GM12865 (cell line): ENCODE results near the gene ING2.

Experiments
- DNase-seq: peaks from one replicate; pipeline ENCODE4 v3.0.0; 2010; ENCODE audit warnings: low read depth
- H3K4me3 ChIP-seq: 2 replicates; pipeline ENCODE4 v1.5.1; 2011; ENCODE audit warnings: mild to moderate bottlenecking, low read depth, low read length, control low read depth
- TF ChIP-seq, protein P1 (sequence below): IDR thresholded peaks from 2 replicates; pipeline ENCODE4 v1.5.1; 2011; ENCODE audit warnings: low read length, control low read depth, low read depth, inconsistent platforms; ENCODE audit not compliant: insufficient read depth; ENCODE audit errors: missing control alignments

Gene ING2

DNA sequence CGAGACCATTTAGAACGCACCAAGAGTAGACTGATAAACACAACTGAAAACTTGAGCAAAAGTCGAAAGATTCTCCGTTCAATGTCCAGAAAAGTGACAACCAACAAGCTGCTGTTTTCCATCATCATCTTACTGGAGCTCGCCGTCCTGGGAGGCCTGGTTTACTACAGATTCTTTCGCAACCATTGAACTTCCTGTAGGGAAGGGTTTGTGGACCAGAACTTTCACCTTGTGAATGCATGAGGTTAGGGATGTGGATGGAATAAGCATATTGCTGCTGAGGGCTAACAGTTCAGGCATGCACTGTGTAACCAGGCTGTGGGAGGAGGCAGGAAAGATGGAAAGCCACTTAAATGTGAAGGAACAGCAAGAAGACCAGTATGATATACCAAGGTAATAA lies 20.9 kb upstream of the ING2 start:
- DNase-seq = no peak
- no peak overlapping the region for H3K4me3 ChIP-seq
- TF ChIP-seq, protein P1, sequence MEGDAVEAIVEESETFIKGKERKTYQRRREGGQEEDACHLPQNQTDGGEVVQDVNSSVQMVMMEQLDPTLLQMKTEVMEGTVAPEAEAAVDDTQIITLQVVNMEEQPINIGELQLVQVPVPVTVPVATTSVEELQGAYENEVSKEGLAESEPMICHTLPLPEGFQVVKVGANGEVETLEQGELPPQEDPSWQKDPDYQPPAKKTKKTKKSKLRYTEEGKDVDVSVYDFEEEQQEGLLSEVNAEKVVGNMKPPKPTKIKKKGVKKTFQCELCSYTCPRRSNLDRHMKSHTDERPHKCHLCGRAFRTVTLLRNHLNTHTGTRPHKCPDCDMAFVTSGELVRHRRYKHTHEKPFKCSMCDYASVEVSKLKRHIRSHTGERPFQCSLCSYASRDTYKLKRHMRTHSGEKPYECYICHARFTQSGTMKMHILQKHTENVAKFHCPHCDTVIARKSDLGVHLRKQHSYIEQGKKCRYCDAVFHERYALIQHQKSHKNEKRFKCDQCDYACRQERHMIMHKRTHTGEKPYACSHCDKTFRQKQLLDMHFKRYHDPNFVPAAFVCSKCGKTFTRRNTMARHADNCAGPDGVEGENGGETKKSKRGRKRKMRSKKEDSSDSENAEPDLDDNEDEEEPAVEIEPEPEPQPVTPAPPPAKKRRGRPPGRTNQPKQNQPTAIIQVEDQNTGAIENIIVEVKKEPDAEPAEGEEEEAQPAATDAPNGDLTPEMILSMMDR = no peak

DNA sequence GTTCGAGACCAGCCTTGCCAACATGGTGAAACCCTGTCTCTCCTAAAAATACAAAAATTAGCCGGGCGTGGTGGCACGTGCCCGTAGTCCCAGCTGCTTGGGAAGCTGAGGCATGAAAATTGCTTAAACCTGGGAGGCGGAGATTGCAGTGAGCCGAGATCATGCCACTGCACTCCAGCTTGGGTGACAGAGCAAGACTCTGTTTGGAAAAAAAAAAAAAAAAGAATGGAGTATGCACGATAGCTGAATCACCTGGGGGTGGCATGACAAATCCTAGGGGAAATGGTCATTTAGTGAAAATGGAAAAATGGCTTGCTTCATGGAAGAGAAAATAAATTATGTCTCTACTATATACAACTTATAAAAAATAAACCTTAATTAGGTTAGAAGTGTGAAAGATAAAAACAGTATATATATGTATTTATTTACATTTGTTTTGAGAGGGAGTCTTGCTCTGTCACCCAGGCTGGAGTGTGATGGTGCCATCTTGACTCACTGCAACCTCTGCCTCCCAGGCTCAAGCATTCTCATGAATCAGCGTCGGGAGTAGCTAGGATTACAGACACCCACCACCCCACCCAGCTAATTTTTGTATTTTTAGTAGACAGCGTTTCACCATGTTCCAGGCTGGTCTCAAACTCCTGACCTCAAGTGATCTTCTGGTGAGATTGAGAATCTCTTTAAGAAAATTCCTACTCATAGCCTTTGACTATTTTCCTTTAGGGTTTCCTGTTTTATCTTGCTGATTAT lies 19.3 kb upstream of the ING2 start:
- TF ChIP-seq, protein P1 = no peak
- H3K4me3 ChIP-seq = no peak overlapping the region
- no peak for DNase-seq

DNA sequence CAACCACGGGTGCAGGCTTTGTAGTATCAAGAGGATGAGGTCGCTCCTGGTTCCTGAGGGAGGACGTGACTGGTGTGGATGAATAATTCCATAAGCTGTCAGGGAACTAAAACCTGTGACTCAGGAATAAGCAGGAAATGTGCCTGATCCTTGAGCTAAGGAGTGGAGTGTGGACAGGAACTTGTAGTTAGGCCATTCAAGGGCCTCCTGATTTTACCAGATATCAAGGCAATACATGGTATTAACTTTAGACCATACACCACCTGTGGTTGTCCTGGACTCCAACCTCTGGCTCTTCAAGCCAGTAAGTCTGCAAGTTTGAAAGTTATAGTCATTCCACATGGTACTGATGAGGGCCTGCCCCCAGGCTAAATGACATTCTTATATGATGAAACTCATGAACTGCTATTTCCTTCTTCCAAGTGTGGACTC lies 12.1 kb upstream of the ING2 start:
- TF ChIP-seq, protein P1 = no peak
- H3K4me3 ChIP-seq = no peak overlapping the region
- no peak for DNase-seq

DNA sequence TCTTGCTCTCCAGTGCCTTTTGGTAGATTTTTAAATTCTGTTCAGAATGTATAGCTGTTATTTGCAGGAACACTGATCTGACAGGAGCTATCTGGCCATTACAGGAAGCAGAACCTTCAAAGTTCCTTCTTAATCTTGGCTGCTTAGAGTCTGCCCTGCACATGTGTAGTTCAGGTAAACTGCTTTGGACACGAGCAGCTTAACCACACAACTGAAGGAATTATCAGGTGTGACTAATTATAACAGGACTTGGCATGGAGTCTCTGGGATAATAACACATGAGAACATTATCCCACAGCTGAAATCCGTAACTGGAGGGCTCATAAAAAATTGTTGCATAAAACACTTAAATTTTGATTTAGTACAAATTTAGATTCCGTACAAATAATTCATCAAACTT lies 11.6 kb upstream of the ING2 start:
- DNase-seq = no peak
- no peak overlapping the region for H3K4me3 ChIP-seq
- TF ChIP-seq, protein P1 = no peak

DNA sequence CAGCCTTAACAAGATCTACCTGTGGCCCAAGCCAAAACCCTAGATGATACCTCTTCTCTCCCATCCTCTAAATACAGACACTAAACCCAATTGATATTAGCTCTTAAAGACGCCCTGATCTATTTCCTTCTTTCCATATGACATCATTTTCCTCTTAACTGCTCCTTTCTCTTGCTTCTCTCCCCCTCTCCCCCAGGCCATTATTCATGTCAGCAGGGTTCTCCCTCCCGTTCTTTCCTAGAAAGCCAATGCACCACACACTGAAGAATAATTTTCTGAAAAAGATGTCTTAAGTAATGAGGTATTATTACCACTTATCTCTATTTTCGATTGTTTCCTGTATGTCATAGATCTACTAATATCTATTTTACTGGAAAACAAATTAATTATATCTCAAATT lies 9.7 kb upstream of the ING2 start:
- no peak for DNase-seq
- H3K4me3 ChIP-seq = no peak overlapping the region
- TF ChIP-seq, protein P1 = no peak

DNA sequence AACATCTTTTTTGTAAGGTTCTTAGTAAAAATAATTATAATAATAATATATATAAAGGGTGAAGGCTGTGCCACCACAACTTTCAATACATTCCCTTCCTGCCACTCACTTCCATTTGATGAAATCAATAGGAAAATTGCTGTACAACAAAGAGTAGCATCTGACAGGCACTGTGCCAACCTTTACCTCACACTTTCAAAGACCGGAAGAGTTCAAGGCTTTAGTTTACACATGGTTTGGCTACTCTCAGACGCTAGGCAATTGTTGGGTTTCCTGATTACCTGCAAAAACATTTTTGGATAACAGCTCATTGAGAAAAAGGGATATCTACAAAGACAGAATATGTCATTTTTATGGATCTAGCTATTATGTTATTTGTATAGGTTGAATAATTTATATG lies 5.5 kb upstream of the ING2 start:
- H3K4me3 ChIP-seq = no peak overlapping the region
- TF ChIP-seq, protein P1 = no peak
- DNase-seq = no peak

DNA sequence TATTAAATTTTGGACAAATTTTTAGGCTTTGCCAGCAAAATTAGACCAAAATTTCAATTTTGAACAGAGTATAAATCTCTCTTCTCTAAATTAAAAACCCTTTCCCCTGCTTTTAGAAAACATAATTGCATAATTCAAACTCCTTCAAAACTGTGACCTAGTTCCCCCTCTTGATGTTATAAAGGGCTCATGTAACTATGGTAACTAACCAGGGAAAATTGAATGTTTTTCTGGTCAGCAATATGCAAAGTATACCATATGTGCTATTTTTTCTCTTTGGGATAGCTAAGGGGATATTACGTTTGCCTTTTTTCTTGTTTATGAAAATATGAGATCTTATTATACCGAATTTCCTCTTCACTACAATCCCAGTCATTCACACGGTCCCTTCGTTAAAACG lies 5.1 kb upstream of the ING2 start:
- no peak overlapping the region for H3K4me3 ChIP-seq
- TF ChIP-seq, protein P1 = no peak
- no peak for DNase-seq
